Right atrium auricular region (tissue), 2 donors: ENCODE results near the gene STARD10. TPM values are rescaled to one million over a fixed set of nuclear protein-coding genes. Genes with fewer than 3 reads are reported as not detected.
A peak's percentile ranks its signal among the peaks of the same experiment; 100 is the strongest.

Experiments used
- DNase-seq: peaks from one replicate; pipeline ENCODE4 v3.0.0-alpha.2; 2019; ENCODE audit warnings: low spot score
- H3K27ac ChIP-seq, 2 donors: fragments of 200-600 bp; sonication (generic); 1 replicate in 1 of 2; 2 replicates in 1 of 2; pipeline ENCODE4 v1.5.1; 2016 to 2019
- H3K27me3 ChIP-seq, 2 donors: fragments of 200-600 bp; sonication (generic); one replicate each; pipeline versions ENCODE4 v1.5.1 to v1.6.0; 2017 to 2019
- H3K36me3 ChIP-seq: fragments of 200-600 bp; sonication (generic); one replicate; pipeline ENCODE4 v1.5.1; 2016
- H3K4me1 ChIP-seq, 2 donors: fragments of 200-600 bp; sonication (generic); one replicate each; pipeline versions ENCODE4 v1.5.1 to v1.6.0; 2017 to 2019
- H3K4me3 ChIP-seq, 2 donors: fragments of 200-600 bp; sonication (generic); 1 replicate in 1 of 2; 2 replicates in 1 of 2; pipeline ENCODE4 v1.5.1; 2017 to 2019; ENCODE audit warnings: mild to moderate bottlenecking in 1 of 2, moderate library complexity in 1 of 2
- H3K9me3 ChIP-seq, 2 donors: fragments of 200-600 bp; sonication (generic); one replicate each; pipeline ENCODE4 v1.5.1; 2019
- CTCF ChIP-seq, 2 donors: fragments of 200-600 bp; sonication (generic); IDR thresholded peaks; one replicate each; pipeline ENCODE4 v1.5.1; 2019; ENCODE audit warnings: antibody characterized with exemption in 2 of 2
- total RNA-seq, 2 donors: library from RNA; depleted of rRNA; stranded (reverse); fragments of >200 nt; gene quantifications; one replicate each; pipeline ENCODE4 v1.1.0, GENCODE V29; 2016

The STARD10 gene
- total RNA-seq, 2 donors from 2014 or later: 77.0 to 112 TPM

- no peak overlapping the region for H3K4me3 ChIP-seq
- no peaks in the 10 kb centered on the region for H3K27me3 ChIP-seq
- DNase-seq: no peak
- no peaks in the 10 kb centered on the region for H3K9me3 ChIP-seq
- H3K4me1 ChIP-seq: peaks cover 0 to 30% of the 10 kb centered on the region in 2 donors
- H3K36me3 ChIP-seq: no peaks in the 10 kb centered on the region
- no peak for TF ChIP-seq CTCF (IDR thresholded peaks at IDR 0.05)
- H3K27ac ChIP-seq: no peak overlapping the region
These were observed 7.3 kb downstream of the STARD10 start for GRCh38 chr11:72786305-72787215.

GRCh38 chr11:72784662-72785061, 9.2 kb downstream of the STARD10 start:
- Histone ChIP-seq H3K4me1 (peaks cover 0 to 39% of the 10 kb centered on the region in 2 donors), H3K27ac (no peak overlapping the region), H3K4me3 (no peak overlapping the region), H3K9me3 (no peaks in the 10 kb centered on the region), H3K36me3 (no peaks in the 10 kb centered on the region), H3K27me3 (no peaks in the 10 kb centered on the region)
- no peak for TF ChIP-seq CTCF (IDR thresholded peaks at IDR 0.05)
- no peak for DNase-seq

- Histone ChIP-seq H3K27ac (no peak overlapping the region), H3K9me3 (no peaks in the 10 kb centered on the region), H3K4me1 (peaks cover 0 to 44% of the 10 kb centered on the region in 2 donors), H3K4me3 (no peak overlapping the region), H3K27me3 (no peaks in the 10 kb centered on the region), H3K36me3 (no peaks in the 10 kb centered on the region)
- no peak for TF ChIP-seq CTCF (IDR thresholded peaks at IDR 0.05)
- no peak for DNase-seq
These were observed 10.5 kb downstream of the STARD10 start for GRCh38 chr11:72783144-72783905.

GRCh38 chr11:72782081-72782920, 11.5 kb downstream of the STARD10 start:
- H3K4me3 ChIP-seq: peak overlapping the region; percentile 61 to 79
- peak overlapping the region in 1 of 2 donors; percentile 21 for H3K27ac ChIP-seq
- no peak for TF ChIP-seq CTCF (IDR thresholded peaks at IDR 0.05)
- H3K36me3 ChIP-seq: no peaks in the 10 kb centered on the region
- H3K4me1 ChIP-seq: peaks cover 0 to 49% of the 10 kb centered on the region in 2 donors
- H3K27me3 ChIP-seq: no peaks in the 10 kb centered on the region
- no peaks in the 10 kb centered on the region for H3K9me3 ChIP-seq
- no peak for DNase-seq

GRCh38 chr11:72781313-72782080, 12.3 kb downstream of the STARD10 start:
- Histone ChIP-seq H3K27ac (peak overlapping the region; percentile 49 to 70), H3K9me3 (no peaks in the 10 kb centered on the region)

More at GRCh38 chr11:72781313-72782080, 12.3 kb downstream of the STARD10 start:
- Histone ChIP-seq H3K4me1 (peaks cover 0 to 57% of the 10 kb centered on the region in 2 donors), H3K36me3 (no peaks in the 10 kb centered on the region), H3K4me3 (peak overlapping the region; percentile 61 to 79), H3K27me3 (no peaks in the 10 kb centered on the region)
- DNase-seq: no peak
- TF ChIP-seq CTCF (IDR thresholded peaks at IDR 0.05): no peak
